Osteoblast (primary cell): ENCODE measurements around the gene VSIG2. TPM values are rescaled to one million over a fixed set of nuclear protein-coding genes. Genes with fewer than 3 reads are reported as not detected.
A peak's percentile ranks its signal among the peaks of the same experiment; 100 is the strongest.

Source experiments
- DNase-seq: peaks from one replicate; pipeline ENCODE4 v3.0.0; 2011; ENCODE audit warnings: low spot score, mixed read lengths; ENCODE audit not compliant: insufficient read length; ENCODE audit errors: missing footprints
- H2AFZ ChIP-seq: 2 replicates; pipeline ENCODE4 v1.6.0; 2011; ENCODE audit warnings: mild to moderate bottlenecking, low read length
- H3K27ac ChIP-seq: 2 replicates; pipeline ENCODE4 v1.5.1; 2011; ENCODE audit warnings: mild to moderate bottlenecking, low read depth, low read length, moderate library complexity
- H3K27me3 ChIP-seq: 2 replicates; pipeline ENCODE4 v1.6.0; 2012; ENCODE audit warnings: mild to moderate bottlenecking, control low read depth, inconsistent platforms, low read length, moderate library complexity; ENCODE audit not compliant: insufficient read depth
- H3K36me3 ChIP-seq: 2 replicates; pipeline ENCODE4 v1.5.1; 2011; ENCODE audit warnings: mild to moderate bottlenecking, low read length, control low read depth, moderate library complexity; ENCODE audit not compliant: insufficient read depth
- H3K4me1 ChIP-seq: 2 replicates; pipeline ENCODE4 v1.5.1; 2011; ENCODE audit warnings: mild to moderate bottlenecking, low read length, control low read depth, moderate library complexity; ENCODE audit not compliant: insufficient read depth
- H3K4me2 ChIP-seq: 2 replicates; pipeline ENCODE4 v1.6.0; 2011; ENCODE audit warnings: mild to moderate bottlenecking, low read length; ENCODE audit not compliant: insufficient read depth
- H3K4me3 ChIP-seq: fragments of 200-600 bp; sonication (generic); 3 replicates; pipeline ENCODE4 v1.5.1; 2012; ENCODE audit warnings: mild to moderate bottlenecking, low read length, inconsistent platforms; ENCODE audit not compliant: insufficient read depth
- H3K79me2 ChIP-seq: 2 replicates; pipeline ENCODE4 v1.6.0; 2012; ENCODE audit warnings: mild to moderate bottlenecking, low read length, control low read depth, inconsistent platforms; ENCODE audit not compliant: insufficient read depth
- H3K9me3 ChIP-seq: 2 replicates; pipeline ENCODE4 v1.5.1; 2011; ENCODE audit warnings: low read depth, low read length, control low read depth
- H4K20me1 ChIP-seq: 2 replicates; pipeline ENCODE4 v1.6.0; 2012; ENCODE audit warnings: mild to moderate bottlenecking, low read length, control low read depth; ENCODE audit not compliant: insufficient read depth
- total RNA-seq: library from RNA; depleted of rRNA; stranded (reverse); fragments of >200 nt; gene quantifications from 2 replicates; pipeline ENCODE4 v1.2.3, GENCODE V29; 2012
- TF ChIP-seq, protein P1 (sequence below): IDR thresholded peaks from 2 replicates; pipeline ENCODE4 v1.5.1; 2011; ENCODE audit warnings: mild to moderate bottlenecking, low read depth, low read length, moderate library complexity; ENCODE audit errors: extremely low read depth

VSIG2 gene
- total RNA-seq, 1 donor = not detected

DNA sequence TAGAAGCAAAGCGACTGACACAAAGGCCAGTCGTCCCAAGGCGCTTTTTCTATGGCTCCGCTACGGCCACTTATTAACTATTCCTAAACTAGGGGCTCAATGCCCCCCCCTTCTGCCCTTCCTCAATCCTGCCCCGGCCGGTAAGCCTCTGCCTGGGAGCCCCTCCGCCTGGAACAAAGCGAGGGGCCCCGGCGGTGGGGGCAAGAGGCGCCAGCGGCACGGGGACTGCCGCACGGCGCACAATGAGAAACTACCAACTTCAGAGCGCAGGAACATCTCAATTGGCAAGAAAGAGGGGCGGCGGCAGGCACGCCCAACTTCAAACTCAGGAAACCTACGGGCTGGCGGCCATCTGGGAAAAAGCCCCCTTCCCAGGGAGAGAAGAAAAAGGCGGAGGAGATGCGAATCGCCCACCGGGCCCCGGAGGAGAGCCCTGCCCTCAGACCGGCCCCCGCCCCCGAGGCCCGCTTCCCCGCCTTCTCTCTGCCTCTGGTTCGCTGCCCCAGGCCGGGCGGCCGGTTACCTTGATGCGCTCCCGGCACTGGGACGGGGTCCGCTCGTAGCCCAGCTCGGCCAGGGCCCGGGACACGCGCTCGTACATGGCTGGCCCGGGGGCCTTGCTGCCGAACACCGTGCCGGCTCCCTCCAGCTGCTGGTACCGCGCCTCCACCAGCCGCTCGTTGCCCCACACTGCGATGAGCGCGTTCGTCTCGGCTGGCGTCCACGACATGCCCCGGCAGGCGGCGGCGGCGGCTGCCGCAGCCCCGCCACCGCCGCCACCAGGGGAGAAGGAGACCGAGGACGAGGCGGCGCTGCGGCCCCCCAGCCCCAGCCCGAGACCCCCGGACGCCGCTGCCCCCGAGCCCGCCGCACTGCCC is 47.5 kb upstream of the VSIG2 start:
- peaks cover 52% of the 10 kb centered on the region for H3K79me2 ChIP-seq
- TF ChIP-seq, protein P1, sequence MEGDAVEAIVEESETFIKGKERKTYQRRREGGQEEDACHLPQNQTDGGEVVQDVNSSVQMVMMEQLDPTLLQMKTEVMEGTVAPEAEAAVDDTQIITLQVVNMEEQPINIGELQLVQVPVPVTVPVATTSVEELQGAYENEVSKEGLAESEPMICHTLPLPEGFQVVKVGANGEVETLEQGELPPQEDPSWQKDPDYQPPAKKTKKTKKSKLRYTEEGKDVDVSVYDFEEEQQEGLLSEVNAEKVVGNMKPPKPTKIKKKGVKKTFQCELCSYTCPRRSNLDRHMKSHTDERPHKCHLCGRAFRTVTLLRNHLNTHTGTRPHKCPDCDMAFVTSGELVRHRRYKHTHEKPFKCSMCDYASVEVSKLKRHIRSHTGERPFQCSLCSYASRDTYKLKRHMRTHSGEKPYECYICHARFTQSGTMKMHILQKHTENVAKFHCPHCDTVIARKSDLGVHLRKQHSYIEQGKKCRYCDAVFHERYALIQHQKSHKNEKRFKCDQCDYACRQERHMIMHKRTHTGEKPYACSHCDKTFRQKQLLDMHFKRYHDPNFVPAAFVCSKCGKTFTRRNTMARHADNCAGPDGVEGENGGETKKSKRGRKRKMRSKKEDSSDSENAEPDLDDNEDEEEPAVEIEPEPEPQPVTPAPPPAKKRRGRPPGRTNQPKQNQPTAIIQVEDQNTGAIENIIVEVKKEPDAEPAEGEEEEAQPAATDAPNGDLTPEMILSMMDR = no peak
- peak; percentile 88 for DNase-seq
- peaks cover 24% of the 10 kb centered on the region for H3K4me1 ChIP-seq
- no peaks in the 10 kb centered on the region for H3K27me3 ChIP-seq
- no peaks in the 10 kb centered on the region for H3K36me3 ChIP-seq
- peak overlapping the region; percentile 94 for H2AFZ ChIP-seq
- peak overlapping the region; percentile 87 for H3K4me3 ChIP-seq
- H3K9me3 ChIP-seq = no peaks in the 10 kb centered on the region
- peak overlapping the region; percentile 98 for H3K4me2 ChIP-seq
- peak overlapping the region; percentile 87 for H3K27ac ChIP-seq
- H4K20me1 ChIP-seq = peaks cover 22% of the 10 kb centered on the region

DNA sequence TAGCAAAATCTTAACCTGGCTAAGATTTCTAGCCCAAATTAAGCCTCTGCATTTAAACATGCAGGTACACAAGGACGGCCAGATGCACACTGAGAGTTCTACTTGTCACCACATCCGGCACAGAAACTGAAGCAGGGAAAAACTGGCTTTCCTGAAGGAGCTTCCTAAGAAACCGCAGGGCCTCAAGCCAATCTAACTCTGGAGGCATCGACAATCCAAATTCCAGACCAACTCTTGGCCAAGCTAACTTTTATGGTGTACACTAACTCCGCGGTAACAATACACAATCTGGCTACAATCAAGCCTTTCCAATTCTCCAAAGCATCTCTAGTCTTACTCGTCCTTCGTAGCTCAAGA is 46.9 kb upstream of the VSIG2 start:
- peak overlapping the region; percentile 37 for H3K27ac ChIP-seq
- H3K4me1 ChIP-seq = peaks cover 24% of the 10 kb centered on the region
- peak overlapping the region; percentile 87 for H3K4me3 ChIP-seq
- peak overlapping the region; percentile 63 for H2AFZ ChIP-seq
- H3K4me2 ChIP-seq = peak overlapping the region; percentile 98
- peak; percentile 72 for DNase-seq
- no peaks in the 10 kb centered on the region for H3K27me3 ChIP-seq
- peaks cover 22% of the 10 kb centered on the region for H4K20me1 ChIP-seq
- no peaks in the 10 kb centered on the region for H3K36me3 ChIP-seq
- TF ChIP-seq, protein P1 = no peak
- no peaks in the 10 kb centered on the region for H3K9me3 ChIP-seq
- H3K79me2 ChIP-seq = peaks cover 58% of the 10 kb centered on the region

DNA sequence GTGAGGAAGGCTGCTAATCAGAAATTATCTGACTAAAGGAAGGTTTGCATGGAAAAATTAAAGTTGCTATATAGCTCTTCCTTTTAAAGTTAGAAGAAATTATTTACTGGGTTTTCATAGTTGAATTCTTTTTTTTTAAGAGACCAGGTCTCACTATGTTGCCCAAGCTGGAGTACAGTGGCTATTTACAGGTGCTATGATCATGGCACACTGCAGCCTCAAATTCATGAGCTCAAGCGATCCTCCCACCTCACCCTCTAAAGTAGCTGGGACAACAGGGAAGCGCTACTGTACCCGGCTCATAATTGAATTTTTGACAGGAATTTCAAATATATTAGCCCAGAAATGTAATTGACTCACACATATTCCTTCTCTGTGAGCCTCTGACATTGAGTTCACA is 44.3 kb upstream of the VSIG2 start:
- H3K9me3 ChIP-seq = no peaks in the 10 kb centered on the region
- no peak overlapping the region for H3K27ac ChIP-seq
- H3K4me2 ChIP-seq = no peak overlapping the region
- H2AFZ ChIP-seq = no peak overlapping the region
- TF ChIP-seq, protein P1 = no peak
- H3K36me3 ChIP-seq = no peaks in the 10 kb centered on the region
- H3K79me2 ChIP-seq = peaks cover 83% of the 10 kb centered on the region
- no peak for DNase-seq
- peaks cover 44% of the 10 kb centered on the region for H4K20me1 ChIP-seq
- H3K27me3 ChIP-seq = no peaks in the 10 kb centered on the region
- H3K4me3 ChIP-seq = no peak overlapping the region
- peaks cover 16% of the 10 kb centered on the region for H3K4me1 ChIP-seq

DNA sequence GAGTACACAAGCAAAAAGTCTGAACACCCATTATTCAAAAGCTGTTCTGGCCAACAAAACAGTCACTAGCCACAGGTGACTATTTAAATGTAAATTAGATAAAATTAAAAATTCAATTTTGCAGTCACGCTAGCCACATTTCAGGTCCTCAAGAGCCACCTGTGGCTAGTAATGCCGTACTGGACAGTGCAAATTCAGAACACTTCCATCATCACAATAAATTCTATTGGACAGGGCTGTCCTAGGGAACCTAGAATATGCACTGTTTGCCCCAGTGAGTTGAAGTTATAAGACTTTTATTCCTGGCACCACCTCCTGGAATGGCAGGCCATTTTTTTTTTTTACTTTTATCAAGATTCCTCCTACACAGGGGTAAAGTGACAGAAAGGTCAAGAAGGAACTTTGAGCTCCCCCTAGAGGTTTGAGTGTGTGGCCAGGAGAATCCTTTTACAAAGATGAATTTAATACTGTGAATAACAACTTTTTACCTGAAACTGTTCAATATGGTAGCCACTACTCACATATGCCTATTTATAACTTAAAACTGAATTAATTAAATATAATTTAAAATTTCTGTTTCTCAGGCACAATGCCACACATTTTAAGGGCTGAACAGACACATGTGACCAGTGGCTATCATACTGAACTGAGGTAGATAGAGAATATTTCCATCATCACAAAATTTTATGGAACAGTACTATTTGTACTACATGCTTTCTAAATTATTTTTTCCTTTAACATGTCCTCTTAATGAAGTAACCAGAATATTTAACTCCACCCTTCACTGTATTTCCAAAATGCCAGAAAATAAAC is 41.6 kb upstream of the VSIG2 start:
- Histone ChIP-seq H3K36me3 (no peaks in the 10 kb centered on the region), H3K79me2 (peaks cover 95% of the 10 kb centered on the region), H3K4me1 (peaks cover 5% of the 10 kb centered on the region), H3K27ac (no peak overlapping the region), H2AFZ (no peak overlapping the region), H3K9me3 (no peaks in the 10 kb centered on the region), H3K4me2 (no peak overlapping the region), H3K4me3 (no peak overlapping the region), H3K27me3 (no peaks in the 10 kb centered on the region), H4K20me1 (peaks cover 66% of the 10 kb centered on the region)
- TF ChIP-seq, protein P1 = peak; percentile 74
- DNase-seq = peak; percentile 75
